GM21619 (cell line): ENCODE results near the gene FOXK1.

Experiments
- ATAC-seq: cut with Tn5 transposase; IDR thresholded peaks from one replicate; pipeline ENCODE4 v1.9.1; 2021; ENCODE audit not compliant: unreplicated experiment

FOXK1 gene

DNA sequence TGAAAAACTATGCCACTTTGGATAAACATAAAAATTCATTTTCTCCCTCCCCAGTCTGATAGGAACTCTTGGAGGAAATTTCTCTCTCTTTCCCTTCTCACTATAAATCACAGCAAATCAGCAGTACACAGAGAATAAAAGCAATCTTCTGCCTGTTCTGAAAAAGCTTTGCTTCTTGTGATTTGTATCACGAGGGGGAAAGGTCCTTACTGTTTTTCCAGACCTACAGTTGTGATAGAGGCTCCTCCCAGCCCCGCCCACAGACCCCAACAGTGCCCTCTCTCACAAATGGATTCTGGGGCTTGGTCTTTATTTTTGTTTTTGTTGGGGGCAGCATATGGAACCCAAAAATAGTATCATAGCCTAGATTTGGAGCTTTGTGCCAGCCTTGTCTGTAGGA, 12.2 kb downstream of the FOXK1 start:
- no peak for ATAC-seq

- ATAC-seq = no peak
Observed at GRCh38 chr7:4698707-4699275, 16.7 kb downstream of the FOXK1 start.

- no peak for ATAC-seq
Observed at GRCh38 chr7:4699841-4700240, 17.7 kb downstream of the FOXK1 start.

DNA sequence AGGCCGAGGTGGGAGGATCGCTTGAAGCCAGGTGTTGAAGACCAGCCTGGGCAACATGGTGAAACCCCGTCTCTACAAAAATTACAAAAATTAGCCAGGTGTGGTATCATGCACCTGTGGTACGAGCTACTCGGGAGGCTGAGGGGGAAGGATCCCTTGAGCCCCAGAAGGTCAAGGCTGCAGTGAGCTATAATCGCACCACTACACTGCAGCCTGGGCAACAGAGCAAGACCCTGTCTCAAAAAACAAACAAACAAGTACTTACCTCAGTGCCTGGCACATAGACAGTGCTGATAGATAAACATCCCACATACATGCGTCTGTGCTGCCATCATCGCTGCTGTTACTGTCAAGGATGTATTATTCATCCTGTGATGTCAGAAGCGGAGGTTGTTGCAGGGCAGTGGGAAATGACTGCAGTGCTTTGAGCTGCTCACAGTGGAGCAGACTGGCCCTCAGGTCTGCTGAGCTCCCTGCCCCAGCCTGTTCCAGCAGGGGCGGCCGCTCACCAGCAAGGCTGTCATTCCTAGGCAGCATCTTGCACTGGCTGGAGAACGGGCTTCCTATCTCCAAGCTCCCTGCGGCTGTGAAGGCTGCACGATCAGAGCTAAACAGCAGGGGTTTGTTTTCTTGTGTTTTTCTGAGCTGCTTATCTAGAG, 18.6 kb downstream of the FOXK1 start:
- no peak for ATAC-seq

GRCh38 chr7:4702961-4703512, 20.9 kb downstream of the FOXK1 start:
- no peak for ATAC-seq

DNA sequence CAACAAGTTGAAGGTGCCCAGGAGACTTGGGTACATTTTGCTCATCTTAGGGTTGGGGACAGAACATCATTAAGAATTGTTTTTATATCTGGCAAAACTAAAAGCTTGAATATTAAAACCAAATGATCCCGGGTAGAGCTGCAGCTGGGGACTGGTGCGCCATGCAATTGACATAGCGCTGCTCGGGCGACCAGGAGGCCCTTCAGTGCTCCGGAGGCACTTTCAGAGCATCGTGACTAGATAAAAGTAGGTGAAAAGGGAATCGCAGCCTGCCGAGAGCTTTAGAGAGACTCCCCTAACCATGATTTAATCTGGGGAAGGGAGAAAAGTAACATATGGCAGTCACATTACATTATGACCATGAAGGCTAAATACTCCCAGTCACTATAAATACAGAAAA, 21.4 kb downstream of the FOXK1 start:
- no peak for ATAC-seq

DNA sequence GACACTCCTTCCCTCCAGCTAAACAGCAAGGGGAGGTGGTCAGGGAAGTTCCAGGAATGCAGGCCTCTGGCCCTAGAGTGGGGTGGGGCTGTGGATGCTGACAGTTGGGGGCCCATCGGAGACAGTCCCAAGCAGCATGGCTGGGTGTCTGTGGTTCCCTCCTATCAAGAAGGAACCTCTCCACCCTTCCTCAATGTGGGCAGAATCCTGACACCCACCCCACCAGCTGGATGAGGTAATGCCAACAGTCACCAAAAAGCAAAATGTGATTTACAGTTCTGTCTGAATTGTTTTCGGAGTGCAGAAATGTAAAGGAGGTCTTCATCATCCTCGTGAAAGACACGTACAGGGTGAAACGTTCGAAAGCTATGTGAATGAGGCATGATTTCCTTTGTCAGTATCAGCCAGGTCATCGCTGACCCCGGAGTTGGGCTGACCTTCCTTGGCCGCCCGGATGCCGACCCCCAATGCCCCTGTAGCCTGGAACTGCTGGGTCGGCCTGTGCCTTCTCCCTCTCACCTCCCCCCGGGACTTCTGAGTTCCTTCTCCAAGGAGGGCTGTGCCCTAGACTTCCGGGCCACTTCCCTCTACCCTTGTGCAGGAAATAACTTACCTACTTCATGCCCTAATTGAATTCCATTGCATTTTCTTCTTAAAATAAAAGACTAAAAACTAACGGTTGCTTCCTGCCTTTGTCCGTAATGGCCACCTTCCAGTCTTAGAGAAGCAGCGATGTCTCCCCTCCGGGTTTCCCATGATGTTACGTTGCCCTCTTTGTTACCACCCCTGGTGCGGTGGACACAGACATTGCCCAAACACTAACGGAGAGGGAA, 24.5 kb downstream of the FOXK1 start:
- no peak for ATAC-seq

DNA sequence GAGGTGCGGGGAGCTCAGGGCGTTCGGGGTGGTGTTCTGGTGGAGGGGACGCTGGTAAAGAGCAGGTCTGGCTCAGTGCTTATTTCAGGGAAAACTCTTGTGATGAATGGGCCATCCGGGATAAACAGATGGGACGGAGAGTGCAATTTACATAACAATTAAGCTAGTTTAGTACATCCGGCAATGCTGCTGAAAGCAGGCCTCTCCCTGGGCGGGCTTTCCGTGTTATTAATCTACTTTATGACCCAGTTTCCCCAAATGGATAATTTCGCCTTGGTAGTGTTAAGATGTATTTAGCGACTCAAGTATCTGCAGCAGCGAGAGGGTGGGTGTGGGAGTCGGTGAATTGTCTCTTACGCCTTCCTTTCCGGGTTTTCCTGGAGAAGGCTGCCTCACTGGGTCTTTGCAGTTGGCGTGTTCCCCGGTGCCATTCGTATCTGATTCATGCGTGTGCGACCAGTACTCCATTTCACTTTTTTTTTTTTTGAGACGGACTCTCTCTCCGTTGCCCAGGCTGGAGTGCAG, 25.2 kb downstream of the FOXK1 start:
- no peak for ATAC-seq

GRCh38 chr7:4707980-4708411, 25.9 kb downstream of the FOXK1 start:
- no peak for ATAC-seq

- ATAC-seq = no peak
Observed at GRCh38 chr7:4709187-4709586, 27.1 kb downstream of the FOXK1 start.

- no peak for ATAC-seq
Observed at GRCh38 chr7:4711093-4711492, 29.0 kb downstream of the FOXK1 start.

GRCh38 chr7:4711634-4712033, 29.5 kb downstream of the FOXK1 start:
- ATAC-seq = no peak

GRCh38 chr7:4712281-4713182, 30.4 kb downstream of the FOXK1 start:
- peak; percentile 47 for ATAC-seq

- peak; percentile 74 for ATAC-seq
Observed at GRCh38 chr7:4713183-4713784, 31.2 kb downstream of the FOXK1 start.

DNA sequence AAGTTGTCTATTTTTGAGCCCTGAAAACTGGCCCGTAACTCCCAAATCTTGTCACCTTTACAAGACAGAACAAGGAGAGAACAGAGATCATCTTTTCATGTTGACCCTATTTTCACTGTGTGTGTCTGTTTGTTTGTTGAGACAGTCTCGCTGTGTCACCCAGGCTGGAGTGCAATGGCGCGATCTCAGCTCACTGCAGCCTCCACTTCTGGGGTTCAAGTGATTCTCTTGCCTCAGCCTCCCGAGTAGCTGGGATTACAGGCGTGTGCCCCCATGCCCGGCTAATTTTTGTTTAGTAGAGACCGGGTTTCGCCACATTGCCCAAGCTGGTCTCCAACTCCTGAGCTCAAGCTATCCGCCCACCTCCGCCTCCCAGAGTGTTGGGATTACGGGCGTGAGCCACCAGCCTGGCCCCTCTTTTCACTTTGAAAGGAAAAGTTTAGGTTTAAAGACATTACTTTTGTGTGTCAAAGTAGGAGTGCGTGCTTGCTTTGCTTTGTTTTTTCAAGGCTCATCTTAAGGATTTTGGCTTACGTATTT, 32.1 kb downstream of the FOXK1 start:
- ATAC-seq = no peak

GRCh38 chr7:4714767-4715409, 32.8 kb downstream of the FOXK1 start:
- no peak for ATAC-seq

GRCh38 chr7:4715410-4715776, 33.3 kb downstream of the FOXK1 start:
- no peak for ATAC-seq

DNA sequence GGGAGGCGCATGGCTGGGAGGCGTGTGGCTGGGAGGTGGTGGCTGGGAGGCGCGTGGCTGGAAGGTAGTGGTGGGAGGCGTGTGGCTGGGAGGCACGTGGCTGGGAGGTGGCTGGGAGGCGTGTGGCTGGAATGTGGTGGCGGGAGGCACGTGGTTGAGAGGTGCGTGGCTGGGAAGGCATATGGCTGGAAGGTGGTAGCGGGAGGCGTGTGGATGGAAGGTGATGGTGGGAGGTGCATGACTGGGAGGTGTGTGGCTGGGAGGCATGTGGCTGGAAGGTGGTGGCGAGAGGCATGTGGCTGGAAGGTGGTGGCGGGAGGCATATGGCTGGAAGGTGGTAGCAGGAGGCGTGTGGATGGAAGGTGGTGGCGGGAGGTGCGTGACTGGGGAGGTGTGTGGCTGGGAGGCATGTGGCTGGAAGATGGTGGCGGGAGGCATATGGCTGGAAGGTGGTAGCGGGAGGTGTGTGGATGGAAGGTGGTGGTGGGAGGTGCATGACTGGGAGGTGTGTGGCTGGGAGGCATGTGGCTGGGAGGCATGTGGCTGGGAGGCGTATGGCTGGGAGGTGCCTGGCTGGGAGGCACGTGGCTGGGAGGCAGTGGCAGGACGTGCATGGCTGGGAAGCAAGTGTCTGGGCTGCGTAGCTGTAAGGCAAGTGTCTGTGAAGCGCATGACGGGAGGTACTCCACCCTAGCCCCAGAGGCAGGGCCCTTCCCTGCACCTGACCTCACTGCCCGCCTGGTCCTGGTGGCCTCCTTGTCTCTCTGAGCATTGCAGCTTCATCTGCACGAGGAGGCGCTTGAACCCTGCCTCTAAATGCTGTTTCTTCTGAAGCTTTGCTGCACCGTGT, 35.1 kb downstream of the FOXK1 start:
- ATAC-seq = no peak

- ATAC-seq = no peak
Observed at GRCh38 chr7:4718075-4718474, 36.0 kb downstream of the FOXK1 start.
